ENCODE data around the gene PLXND1.
A peak's percentile ranks its signal among the peaks of the same experiment; 100 is the strongest.

The PLXND1 gene

GRCh38 chr3:129599607-129600006, 6.9 kb downstream of the PLXND1 start:
- peak; percentile 79 for DNase-seq

- DNase-seq: no peak
Measured at GRCh38 chr3:129599073-129599472, 7.4 kb downstream of the PLXND1 start.

GRCh38 chr3:129598484-129598883, 8.0 kb downstream of the PLXND1 start:
- DNase-seq: no peak

GRCh38 chr3:129598000-129598381, 8.5 kb downstream of the PLXND1 start:
- DNase-seq: peak; percentile 30

GRCh38 chr3:129597087-129597999, 9.1 kb downstream of the PLXND1 start:
- peak; percentile 59 for DNase-seq

GRCh38 chr3:129596194-129597086, 10.0 kb downstream of the PLXND1 start:
- DNase-seq: peak; percentile 96

DNA sequence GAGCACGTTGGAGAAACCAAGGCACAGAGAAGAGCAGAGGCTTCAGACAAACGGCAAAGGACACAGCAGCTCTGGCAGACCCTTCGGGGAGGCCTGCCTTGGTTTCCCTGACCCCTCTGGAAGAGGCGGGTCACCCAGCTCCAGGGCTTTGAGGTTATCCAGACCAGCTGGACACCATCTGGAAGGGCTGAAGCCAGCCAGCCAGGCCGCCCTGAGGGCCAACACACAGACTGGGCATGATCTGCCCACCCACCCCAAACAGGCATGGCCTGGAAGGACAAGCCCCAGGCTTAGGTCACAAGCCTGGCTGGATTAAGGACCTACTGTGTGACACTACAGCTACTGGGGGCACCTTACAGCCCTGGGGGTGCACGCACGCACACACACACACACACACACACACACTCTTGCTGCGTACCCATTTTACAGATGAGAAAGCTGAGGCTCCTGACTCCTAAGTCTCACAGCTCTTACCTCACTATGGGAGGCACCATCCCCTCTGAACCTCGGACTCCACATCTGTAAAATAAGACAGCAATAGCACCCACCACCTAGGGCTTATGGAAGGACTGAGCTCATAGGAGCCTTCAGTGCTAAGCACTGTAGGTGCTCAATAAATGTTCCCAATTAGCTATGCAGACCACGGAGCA, 10.8 kb downstream of the PLXND1 start:
- DNase-seq: no peak

DNA sequence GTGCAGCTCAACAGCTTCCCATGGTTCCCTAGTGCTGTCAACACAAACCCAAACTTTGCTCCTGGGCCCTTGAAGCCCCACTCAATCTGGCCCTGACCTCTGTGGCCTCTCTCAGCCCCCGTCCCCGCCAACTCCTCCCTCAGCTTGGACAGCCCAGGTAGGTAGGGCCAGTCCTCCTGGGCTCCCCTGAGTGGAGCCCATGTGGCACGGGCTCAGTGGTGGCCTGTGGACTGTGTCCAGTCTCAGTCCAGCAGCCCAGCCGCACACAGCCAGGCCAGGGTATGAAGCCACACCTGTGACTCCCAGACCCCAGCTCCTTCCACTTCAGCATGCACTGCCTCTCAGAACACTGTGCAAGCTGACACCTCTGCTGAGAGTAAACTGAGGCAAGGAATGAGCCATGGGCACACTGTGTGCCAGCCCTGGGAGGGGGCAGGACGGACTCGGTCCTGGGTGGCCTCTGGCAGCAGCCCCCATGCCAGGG, 11.5 kb downstream of the PLXND1 start:
- DNase-seq: no peak

GRCh38 chr3:129594409-129594808, 12.1 kb downstream of the PLXND1 start:
- DNase-seq: no peak

GRCh38 chr3:129593595-129594339, 12.7 kb downstream of the PLXND1 start:
- DNase-seq: no peak

DNA sequence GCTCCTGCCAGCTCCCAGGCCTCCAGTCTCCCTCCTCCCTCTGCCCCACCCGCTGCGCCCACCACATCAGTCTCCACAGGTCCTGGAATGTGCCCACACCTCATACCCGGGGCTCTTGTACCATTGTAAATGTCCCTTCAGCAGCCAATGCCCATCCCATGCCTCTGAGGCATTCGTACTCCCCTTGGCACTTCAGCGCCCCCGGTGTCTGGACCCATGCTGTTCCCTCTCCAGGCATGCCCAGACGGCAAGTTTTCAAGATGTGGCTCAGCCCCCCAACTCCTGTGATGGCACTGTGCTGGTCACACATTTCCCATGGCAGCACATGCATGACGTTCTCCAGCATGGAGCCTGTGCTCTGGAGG, 13.3 kb downstream of the PLXND1 start:
- DNase-seq: no peak

DNA sequence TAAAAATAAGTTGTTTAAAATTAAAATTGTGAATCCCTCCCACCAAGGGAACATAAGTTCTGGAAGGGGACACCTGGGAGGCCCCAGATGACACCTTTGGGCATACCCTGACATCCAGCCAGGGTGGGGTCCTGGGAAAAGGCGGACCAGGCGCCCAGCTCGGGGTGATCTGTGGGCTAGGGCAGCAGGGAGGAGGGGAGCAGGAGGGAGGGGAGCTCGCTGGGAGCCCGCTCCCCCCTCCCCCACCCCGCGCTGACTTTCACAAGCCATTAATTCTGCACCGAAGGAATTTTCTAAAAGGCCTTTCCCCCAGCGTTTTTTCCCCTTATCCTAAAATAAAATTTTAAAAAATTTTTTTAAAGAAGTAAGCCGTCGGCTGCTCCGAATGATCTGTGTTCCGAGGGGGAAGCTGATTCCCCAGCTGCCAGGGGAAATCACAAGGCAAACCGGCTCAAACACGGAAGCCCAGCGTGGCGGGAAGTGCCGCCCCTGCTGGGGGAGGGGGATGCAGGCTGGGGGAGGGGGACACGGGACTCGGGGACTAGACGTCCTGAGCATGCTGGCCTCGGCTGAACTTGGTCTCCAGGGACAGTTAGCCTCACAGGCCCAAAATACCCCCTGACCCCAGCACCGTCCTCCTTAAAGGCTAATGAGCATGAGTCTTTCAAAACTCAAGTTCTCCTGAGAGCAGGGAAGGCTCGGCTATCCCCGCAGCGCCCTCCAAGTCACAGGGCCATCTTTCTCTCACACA, 13.9 kb downstream of the PLXND1 start:
- DNase-seq: peak; percentile 62

DNA sequence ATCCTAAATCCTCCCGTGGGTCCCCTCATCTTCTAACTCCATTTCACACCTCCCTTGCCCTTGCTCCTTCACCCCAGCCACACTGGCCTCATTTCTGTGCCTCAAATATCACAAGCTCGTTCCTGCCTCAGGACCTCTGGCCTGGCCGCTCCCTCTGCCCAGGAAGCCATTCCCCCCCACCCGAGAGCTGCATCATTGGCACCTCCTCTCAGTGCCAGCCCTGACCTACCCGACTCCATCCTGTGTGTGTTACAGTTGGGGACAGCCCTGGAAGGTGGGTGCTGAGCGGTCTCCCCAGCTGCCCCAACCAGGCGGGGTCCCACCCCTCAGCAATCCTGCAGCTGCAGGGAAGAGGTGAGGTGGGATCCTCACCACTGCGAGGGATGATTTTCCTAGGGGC, 14.5 kb downstream of the PLXND1 start:
- DNase-seq: no peak

DNA sequence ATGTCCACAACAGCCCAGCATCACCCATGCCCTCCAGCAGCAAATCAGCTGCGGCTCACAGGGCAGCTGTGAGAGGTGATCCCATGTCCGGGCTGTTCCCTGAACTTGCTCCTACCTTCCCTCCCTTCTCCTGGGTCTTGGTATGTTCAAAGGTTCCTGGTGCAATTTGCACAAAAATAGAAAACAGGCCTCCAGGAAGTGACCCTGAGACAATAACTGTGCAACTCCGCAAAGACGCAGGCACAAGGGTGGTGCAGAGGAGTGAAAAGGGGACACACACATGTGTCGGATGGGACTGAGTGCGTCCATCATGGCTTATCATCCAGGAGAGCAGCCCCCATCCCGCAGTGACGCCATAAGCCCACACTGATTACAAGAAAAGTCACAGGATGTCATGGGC, 16.3 kb downstream of the PLXND1 start:
- no peak for DNase-seq

DNA sequence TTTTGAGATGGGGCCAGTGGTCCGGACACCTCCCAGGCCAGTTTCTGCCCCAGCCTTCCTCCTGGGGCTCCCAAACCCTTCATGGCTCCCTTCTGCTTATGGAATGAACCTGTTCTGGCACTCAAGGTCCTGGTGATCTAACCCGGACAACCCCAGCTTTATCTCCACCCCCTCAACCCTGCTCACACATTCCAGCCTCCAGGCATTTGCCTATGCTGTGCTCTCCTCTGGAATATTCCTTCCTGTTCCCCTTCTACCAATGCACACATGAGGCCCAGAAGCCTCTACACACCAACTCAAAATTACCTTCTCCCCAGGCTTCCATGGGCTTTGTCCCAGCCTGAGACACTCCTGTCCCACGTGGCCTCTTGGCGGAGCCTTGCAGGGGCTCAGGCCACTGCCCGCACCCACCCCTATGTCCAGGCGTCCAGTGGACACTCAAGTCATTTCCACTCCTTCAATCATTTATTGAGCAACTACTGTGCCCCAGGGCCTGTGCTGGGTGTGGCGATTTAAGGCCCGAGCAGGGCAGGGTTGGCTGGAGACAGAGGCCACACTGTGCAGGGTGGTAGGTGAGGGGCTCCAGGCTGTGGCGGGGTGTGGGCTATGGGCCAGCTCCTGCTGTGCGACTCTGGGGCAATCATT, 18.8 kb downstream of the PLXND1 start:
- no peak for DNase-seq

- DNase-seq: peak; percentile 39
Measured at GRCh38 chr3:129586746-129587430, 19.6 kb downstream of the PLXND1 start.

- DNase-seq: no peak
Measured at GRCh38 chr3:129585949-129586657, 20.4 kb downstream of the PLXND1 start.

- no peak for DNase-seq
Measured at GRCh38 chr3:129584631-129585030, 21.8 kb downstream of the PLXND1 start.

DNA sequence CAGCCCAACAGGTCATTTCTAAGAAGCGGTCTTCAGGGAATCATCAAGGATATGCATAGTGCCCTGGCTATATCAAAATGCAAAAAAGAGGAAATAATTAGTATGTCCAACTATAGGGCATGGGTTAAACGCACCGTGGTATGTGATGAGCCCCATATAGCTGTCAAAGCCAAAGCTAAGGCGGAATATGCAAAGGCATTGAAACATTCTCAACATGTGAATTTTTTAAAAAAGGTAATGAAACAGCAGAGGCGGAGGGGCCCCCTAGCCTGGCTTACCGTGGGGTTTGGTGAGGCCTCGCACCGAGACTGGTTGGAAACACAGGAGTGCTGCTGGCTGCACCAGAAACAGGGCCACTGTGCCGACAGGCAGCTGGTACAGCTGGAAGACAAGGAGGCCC, 23.2 kb downstream of the PLXND1 start:
- no peak for DNase-seq

- DNase-seq: no peak
Measured at GRCh38 chr3:129582799-129583198, 23.7 kb downstream of the PLXND1 start.

Data from fibroblast of skin of right biceps (primary cell).